Transverse colon (tissue), 4 donors: ENCODE measurements around the gene ZG16.

Experiments
- POLR2A ChIP-seq: fragments of 450-650 bp; IDR thresholded peaks from one replicate; pipeline ENCODE4 v1.6.1; 2016; ENCODE audit warnings: antibody characterized with exemption, mild to moderate bottlenecking, moderate library complexity
- POLR2AphosphoS5 ChIP-seq, 3 donors: sonication (generic); formaldehyde crosslinking; IDR thresholded peaks; one replicate each; pipeline ENCODE4 v1.6.1; 2016; ENCODE audit warnings: antibody characterized with exemption in 3 of 3
- TF ChIP-seq, protein P1 (sequence below), 5 experiments: fragments of 200-600 bp in 3 of 5; fragments of 450-650 bp in 2 of 5; sonication (generic) in 3 of 5; IDR thresholded peaks; 1 replicate in 2 of 5; 2 replicates in 3 of 5; pipeline ENCODE4 v1.5.1; 2016 to 2017; ENCODE audit warnings: antibody characterized with exemption in 5 of 5, inconsistent platforms in 3 of 5, mild to moderate bottlenecking in 2 of 5, moderate library complexity in 1 of 5

GRCh38 chr16:29826342-29826695, 48.3 kb downstream of the ZG16 start:
- TF ChIP-seq, protein P1, sequence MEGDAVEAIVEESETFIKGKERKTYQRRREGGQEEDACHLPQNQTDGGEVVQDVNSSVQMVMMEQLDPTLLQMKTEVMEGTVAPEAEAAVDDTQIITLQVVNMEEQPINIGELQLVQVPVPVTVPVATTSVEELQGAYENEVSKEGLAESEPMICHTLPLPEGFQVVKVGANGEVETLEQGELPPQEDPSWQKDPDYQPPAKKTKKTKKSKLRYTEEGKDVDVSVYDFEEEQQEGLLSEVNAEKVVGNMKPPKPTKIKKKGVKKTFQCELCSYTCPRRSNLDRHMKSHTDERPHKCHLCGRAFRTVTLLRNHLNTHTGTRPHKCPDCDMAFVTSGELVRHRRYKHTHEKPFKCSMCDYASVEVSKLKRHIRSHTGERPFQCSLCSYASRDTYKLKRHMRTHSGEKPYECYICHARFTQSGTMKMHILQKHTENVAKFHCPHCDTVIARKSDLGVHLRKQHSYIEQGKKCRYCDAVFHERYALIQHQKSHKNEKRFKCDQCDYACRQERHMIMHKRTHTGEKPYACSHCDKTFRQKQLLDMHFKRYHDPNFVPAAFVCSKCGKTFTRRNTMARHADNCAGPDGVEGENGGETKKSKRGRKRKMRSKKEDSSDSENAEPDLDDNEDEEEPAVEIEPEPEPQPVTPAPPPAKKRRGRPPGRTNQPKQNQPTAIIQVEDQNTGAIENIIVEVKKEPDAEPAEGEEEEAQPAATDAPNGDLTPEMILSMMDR (IDR thresholded peaks at IDR 0.05) = no peak
- TF ChIP-seq POLR2AphosphoS5 (IDR thresholded peaks at IDR 0.05) (no peak), POLR2A (no peak)
